ENCODE results near the gene ALOX12B.
A peak's percentile ranks its signal among the peaks of the same experiment; 100 is the strongest.

Gene ALOX12B

DNA sequence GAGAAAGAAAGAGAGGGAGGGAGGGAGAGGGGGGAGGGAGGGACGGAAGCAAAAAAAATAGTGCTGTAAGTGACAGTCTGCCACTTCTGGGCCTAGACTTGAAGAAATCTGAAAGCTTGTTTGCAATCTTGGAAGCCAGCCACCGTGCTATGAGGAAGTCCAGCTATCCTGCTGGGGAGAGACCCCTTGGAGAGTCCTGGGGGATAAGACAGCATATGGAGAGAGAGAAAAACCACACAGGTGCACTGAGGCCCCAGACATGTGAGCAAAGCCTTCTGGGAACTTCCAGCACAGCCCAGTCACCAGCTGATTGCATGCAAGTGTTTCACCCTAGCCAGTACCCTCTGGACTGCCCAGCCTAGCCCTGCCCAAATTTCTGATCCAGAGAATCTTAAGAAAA lies 12.6 kb upstream of the ALOX12B start:
- H3K4me3 ChIP-seq (ENCODE audit: low read length): no peak overlapping the region
- no peak for DNase-seq (ENCODE audit: low read depth)
- TF ChIP-seq, protein P1, sequence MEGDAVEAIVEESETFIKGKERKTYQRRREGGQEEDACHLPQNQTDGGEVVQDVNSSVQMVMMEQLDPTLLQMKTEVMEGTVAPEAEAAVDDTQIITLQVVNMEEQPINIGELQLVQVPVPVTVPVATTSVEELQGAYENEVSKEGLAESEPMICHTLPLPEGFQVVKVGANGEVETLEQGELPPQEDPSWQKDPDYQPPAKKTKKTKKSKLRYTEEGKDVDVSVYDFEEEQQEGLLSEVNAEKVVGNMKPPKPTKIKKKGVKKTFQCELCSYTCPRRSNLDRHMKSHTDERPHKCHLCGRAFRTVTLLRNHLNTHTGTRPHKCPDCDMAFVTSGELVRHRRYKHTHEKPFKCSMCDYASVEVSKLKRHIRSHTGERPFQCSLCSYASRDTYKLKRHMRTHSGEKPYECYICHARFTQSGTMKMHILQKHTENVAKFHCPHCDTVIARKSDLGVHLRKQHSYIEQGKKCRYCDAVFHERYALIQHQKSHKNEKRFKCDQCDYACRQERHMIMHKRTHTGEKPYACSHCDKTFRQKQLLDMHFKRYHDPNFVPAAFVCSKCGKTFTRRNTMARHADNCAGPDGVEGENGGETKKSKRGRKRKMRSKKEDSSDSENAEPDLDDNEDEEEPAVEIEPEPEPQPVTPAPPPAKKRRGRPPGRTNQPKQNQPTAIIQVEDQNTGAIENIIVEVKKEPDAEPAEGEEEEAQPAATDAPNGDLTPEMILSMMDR (IDR thresholded peaks at IDR 0.05; ENCODE audit: insufficient read depth, low read depth, low read length, missing control alignments): no peak

DNA sequence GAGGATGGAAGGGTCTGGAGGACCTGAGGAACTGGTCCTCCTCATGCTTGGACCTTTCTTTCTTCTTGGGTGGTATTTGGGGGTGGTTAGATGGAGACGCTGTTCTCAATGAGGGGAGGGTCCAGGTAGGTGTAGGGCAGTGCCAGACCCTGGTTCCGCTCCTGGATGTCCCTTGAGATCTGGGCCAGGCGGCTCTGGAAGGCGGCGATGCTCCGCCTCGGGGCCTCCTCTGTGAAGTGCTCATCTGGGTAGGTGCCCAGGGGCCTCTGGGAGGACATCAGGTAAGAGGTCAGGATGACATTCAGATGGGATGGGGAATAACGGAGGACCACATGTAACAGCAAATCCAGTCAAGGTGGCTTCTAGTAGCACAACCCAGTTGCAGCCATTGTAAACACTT lies 9.0 kb upstream of the ALOX12B start:
- no peak overlapping the region for H3K4me3 ChIP-seq (ENCODE audit: low read length)
- DNase-seq (ENCODE audit: low read depth): no peak
- TF ChIP-seq, protein P1 (IDR thresholded peaks at IDR 0.05; ENCODE audit: insufficient read depth, low read depth, low read length, missing control alignments): no peak

DNA sequence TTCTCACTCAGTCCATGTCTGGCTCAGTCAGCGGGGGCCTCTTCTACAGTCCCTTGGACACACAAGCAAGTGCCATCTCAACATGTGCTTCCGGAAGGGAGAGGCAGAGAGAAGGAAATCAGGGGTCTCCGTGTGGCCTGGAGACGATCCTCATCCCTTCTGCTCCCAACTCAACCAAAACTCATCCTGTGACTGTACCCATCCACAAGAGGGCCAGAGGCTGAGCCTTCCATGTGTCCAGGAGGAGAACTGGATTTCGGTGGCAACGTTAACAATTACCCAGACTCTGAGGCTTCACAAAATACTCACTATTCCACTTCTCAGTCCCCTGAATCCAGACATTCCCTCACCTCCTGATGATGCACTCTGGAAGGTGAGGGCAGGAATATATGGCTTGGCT lies 7.8 kb upstream of the ALOX12B start:
- DNase-seq (ENCODE audit: low read depth): no peak
- TF ChIP-seq, protein P1 (IDR thresholded peaks at IDR 0.05; ENCODE audit: insufficient read depth, low read depth, low read length, missing control alignments): no peak
- H3K4me3 ChIP-seq (ENCODE audit: low read length): no peak overlapping the region

DNA sequence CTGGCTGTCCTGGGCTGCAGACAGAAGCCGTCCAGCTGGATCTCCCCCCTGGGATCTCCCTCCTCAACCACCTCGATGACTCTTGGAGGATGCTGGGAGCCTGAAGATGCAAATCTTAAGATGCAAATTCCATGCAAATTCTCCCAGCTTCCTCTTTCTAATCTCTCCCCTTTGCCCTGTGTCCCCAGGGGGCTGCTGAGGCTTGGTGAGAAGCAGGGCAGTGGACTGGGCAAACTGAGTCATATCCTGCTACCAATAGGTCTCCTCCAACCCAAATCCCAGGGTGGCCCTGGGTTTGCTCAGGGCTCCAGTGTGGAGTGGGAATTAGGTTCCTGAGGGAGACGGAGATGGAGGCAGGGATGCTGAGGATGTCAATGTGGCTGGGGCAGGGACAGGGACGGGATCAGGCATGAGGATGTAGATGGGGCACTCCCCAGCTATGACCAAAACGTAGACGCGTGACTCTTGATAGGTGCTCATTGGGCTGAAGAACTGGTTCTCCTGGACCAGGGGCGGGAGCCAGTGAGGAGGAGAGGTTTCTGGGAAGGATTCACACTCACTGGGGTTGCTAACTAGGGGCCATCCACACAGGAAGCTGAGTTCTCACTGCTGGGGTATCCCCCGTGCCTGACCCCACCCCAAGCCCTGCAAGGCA lies 3.6 kb upstream of the ALOX12B start:
- peak; percentile 64 for DNase-seq (ENCODE audit: low read depth)
- TF ChIP-seq, protein P1 (IDR thresholded peaks at IDR 0.05; ENCODE audit: insufficient read depth, low read depth, low read length, missing control alignments): no peak

DNA sequence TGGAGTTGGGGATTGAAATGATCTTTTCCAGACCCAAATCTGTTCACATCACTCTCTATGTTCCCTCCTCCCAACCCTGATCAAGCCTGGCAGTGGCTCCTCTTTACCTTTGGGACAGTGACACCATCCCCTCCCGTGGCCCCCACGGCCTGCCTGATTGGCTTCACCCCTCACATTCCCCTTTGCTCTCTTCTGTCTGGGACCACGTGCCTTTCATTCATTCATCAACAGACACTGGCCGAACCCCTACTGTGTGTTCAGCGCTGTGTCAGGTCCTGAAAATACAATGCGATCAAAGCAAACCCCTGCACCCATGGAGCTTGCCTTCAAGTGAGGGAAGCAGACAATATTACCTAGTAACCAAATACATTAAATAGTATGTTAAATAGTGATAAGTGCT lies 2.2 kb upstream of the ALOX12B start:
- TF ChIP-seq, protein P1 (IDR thresholded peaks at IDR 0.05; ENCODE audit: insufficient read depth, low read depth, low read length, missing control alignments): no peak
- no peak for DNase-seq (ENCODE audit: low read depth)

More for the DNA sequence above, 3.6 kb upstream of the ALOX12B start:
- H3K4me3 ChIP-seq (ENCODE audit: low read length): no peak overlapping the region

DNA sequence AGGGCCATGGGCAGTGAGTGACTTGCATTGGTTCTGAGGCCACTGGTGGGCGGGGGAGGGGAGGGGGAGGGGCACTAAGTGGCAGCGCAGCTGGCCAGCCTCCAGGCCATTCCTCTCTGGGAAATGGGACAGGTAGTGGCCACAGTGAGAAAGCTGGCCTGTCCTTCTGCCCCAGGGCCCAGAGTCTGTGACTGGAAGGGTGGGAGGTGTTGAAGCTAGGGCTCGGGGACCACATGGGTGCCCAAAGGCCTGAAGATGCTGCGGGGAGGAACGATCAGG lies 375 bp upstream of the ALOX12B start:
- H3K4me3 ChIP-seq (ENCODE audit: low read length): no peak overlapping the region
- TF ChIP-seq, protein P1 (IDR thresholded peaks at IDR 0.05; ENCODE audit: insufficient read depth, low read depth, low read length, missing control alignments): no peak
- no peak for DNase-seq (ENCODE audit: low read depth)

More for the DNA sequence above, 2.2 kb upstream of the ALOX12B start:
- H3K4me3 ChIP-seq (ENCODE audit: low read length): no peak overlapping the region

DNA sequence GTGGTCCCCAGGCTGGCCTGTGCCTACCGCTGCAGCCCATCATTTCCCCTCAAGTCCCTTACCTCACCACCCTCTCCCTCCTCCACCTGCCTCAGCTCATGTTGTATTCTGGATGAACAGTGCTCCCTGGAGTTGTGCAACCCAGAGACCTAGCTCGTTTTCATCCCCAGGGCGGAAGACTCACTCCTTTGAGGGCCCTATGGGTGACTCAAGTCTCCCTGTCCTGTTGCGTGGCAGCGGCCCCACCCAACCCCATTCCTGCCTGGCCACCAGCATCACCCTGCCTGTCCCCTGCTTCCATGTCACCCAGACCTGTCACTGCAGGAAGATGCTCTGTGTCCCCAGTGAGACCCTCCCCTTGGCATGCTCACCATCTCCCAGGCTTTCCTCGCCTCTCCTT lies 3.3 kb downstream of the ALOX12B start:
- peak; percentile 57 for DNase-seq (ENCODE audit: low read depth)
- no peak overlapping the region for H3K4me3 ChIP-seq (ENCODE audit: low read length)
- TF ChIP-seq, protein P1 (IDR thresholded peaks at IDR 0.05; ENCODE audit: insufficient read depth, low read depth, low read length, missing control alignments): no peak

All from epithelial cell of esophagus (primary cell).